PFSK-1 (cell line): ENCODE measurements around the gene DGUOK.

Experiments used
- FOXP2 ChIP-seq: optimal IDR thresholded peaks from 2 replicates; pipeline ENCODE3; 2011; ENCODE audit warnings: borderline replicate concordance, control low read depth, inconsistent platforms; ENCODE audit not compliant: insufficient read depth; ENCODE audit errors: extremely low read length, extremely low read depth
- POLR2AphosphoS5 ChIP-seq: IDR thresholded peaks from 2 replicates; pipeline ENCODE4 v1.6.1; 2012; ENCODE audit warnings: low read depth, mild to moderate bottlenecking, control low read depth, low read length, moderate library complexity
- REST ChIP-seq, 2 experiments: IDR thresholded peaks; 2 replicates each; pipeline versions ENCODE4 v1.6.1 to v1.8.0; 2011 to 2012; ENCODE audit warnings: low read depth in 2 of 2, low read length in 2 of 2, control low read depth in 1 of 2, inconsistent platforms in 1 of 2, mild to moderate bottlenecking in 1 of 2, moderate library complexity in 1 of 2; ENCODE audit not compliant: insufficient read depth in 1 of 2
- SIN3A ChIP-seq: IDR thresholded peaks from 2 replicates; pipeline ENCODE4 v1.6.1; 2012; ENCODE audit warnings: mild to moderate bottlenecking, low read length, moderate library complexity, borderline replicate concordance; ENCODE audit not compliant: insufficient read depth
- TAF1 ChIP-seq: IDR thresholded peaks from 2 replicates; pipeline ENCODE4 v1.6.1; 2012; ENCODE audit warnings: low read length, control low read depth, borderline replicate concordance; ENCODE audit not compliant: insufficient read depth

- TF ChIP-seq POLR2AphosphoS5 (no peak), FOXP2 (no peak), TAF1 (no peak), REST (IDR thresholded peaks at IDR 0.05; ENCODE audit: insufficient read depth in 1 of 2, low read depth in 2 of 2, low read length in 2 of 2) (no peak), SIN3A (no peak)
These were observed 37.5 kb downstream of the DGUOK start for GRCh38 chr2:73964223-73964622.
